ENCODE results near the gene IRF2.
A peak's percentile ranks its signal among the peaks of the same experiment; 100 is the strongest.

IRF2 gene

DNA sequence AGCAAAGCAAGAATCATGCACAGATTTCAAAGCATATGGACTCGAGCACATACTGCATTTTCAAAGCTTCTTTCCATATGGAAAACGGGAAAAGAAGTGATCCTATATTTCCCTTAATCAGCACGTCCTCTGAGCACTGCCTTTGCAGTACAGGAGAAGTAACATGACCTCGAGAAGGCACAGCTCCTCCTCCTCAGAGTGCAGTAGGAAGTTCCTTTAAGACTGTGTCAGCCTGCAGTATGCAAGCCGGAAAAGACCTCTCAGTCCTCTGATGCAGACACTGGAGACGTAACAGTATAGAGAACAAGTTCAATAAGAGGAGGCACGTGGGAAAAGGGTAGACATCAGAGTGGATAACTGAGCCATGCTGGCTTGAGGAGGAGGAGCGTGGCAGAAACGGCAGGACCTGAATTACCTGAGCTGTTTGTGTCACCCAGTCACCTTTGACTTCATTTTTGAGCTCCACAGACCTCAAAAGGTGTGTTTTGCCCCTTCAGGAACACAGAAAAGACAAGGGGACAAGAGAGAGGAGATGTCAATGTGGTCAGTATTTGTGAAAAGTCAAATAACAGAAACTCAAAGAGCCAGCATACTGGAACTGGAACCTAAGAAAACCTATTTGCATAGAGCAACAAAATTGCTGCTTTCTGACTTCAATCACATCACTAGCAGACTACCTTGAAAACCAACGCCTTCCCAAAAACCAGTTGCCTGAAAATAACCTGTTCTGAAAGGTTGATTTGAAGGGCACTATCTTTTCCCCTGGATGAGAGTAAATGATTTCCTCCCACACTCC, 20.8 kb downstream of the IRF2 start:
- Mint-ChIP-seq H3K36me3 (ENCODE audit: low read depth) (no peaks in the 10 kb centered on the region), H3K4me1 (peaks cover 67% of the 10 kb centered on the region), H3K27me3 (ENCODE audit: low read depth, poor library complexity) (peaks cover 7% of the 10 kb centered on the region), H3K27ac (peak overlapping the region; percentile 44), H3K9me3 (no peaks in the 10 kb centered on the region), H3K4me3 (peak overlapping the region; percentile 26)
- no peak for TF ChIP-seq CTCF (IDR thresholded peaks at IDR 0.05)
- DNase-seq: peak; percentile 15

DNA sequence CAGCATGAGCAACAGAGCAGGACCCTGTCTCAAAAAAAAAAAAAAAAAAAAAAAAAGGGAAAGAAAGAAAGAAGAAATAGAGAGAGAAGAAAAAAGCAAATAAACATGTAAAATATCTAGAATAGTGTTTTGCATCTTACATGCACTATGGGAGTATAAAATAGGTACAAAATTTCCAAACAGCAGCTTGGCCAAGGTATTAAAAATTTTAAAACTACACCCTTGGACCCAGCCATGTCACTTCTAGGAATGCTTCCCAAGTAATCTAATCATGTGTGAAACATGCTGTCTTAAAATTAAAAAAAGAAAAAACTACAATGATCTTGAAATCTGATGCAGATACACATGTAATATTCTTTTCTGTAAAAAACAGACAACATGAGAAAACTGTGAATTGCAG, 21.6 kb downstream of the IRF2 start:
- no peak for TF ChIP-seq CTCF (IDR thresholded peaks at IDR 0.05)
- H3K36me3 Mint-ChIP-seq (ENCODE audit: low read depth): no peaks in the 10 kb centered on the region
- peaks cover 7% of the 10 kb centered on the region for H3K27me3 Mint-ChIP-seq (ENCODE audit: low read depth, poor library complexity)
- no peaks in the 10 kb centered on the region for H3K9me3 Mint-ChIP-seq
- no peak overlapping the region for H3K4me3 Mint-ChIP-seq
- peaks cover 67% of the 10 kb centered on the region for H3K4me1 Mint-ChIP-seq
- H3K27ac Mint-ChIP-seq: no peak overlapping the region
- DNase-seq: no peak

DNA sequence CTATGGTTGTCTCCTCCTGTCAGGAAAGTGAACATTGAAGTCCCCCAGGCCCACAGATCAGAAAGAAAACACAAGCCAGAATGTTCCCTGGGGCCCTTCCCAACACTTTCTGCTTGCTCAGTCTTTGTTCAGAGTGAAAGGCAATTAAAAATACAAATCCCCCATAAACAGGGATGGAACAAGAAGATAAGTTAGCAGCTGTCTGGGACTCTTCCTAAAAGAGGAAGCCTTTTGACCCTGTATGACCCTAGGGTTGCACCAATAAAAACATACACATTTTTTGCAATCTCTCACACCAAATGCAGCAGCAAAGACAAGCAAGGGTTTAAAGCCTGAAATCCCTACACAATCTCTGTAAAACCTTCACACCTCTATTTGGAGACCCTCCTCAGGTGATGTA, 22.6 kb downstream of the IRF2 start:
- Mint-ChIP-seq H3K4me3 (peak overlapping the region; percentile 8), H3K27me3 (ENCODE audit: low read depth, poor library complexity) (peaks cover 7% of the 10 kb centered on the region), H3K9me3 (no peaks in the 10 kb centered on the region), H3K4me1 (peaks cover 70% of the 10 kb centered on the region), H3K36me3 (ENCODE audit: low read depth) (no peaks in the 10 kb centered on the region), H3K27ac (peak overlapping the region; percentile 83)
- no peak for TF ChIP-seq CTCF (IDR thresholded peaks at IDR 0.05)
- DNase-seq: no peak

DNA sequence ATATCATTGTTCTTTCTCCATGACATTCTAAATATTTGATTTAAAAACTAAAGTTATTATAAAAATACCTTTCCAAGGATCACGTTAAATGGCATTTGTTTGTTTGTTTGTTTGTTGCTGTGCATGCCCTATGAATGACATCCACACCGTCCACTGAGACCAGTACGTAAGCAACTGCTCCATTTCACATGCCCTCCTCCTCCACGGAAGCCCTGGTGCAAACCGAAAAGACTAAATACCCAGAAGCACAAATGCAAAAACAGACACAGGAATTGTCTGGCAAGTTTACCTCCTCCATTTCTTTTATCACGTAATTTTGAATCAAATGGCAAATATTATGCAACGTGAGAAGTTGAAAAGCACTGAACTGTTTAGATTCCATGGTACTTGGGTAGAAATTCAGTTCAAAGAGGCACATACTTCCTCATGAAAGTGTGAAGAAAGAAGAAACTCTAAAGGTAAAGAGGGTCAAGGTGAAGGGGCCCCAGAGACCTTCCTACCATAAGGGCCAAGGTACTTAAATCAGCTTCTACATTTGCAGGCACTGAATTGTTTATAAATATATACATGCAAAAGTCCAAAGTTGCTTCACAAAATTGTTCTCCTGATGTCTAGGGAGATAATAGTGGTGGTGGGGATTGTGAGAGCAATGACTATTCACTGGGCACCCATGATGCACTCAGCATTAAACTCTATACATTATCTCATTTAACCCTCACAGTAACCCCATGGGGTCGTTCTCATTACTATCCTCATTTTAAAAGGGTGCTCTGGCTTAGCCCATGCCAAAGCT, 23.4 kb downstream of the IRF2 start:
- Mint-ChIP-seq H3K4me1 (peaks cover 70% of the 10 kb centered on the region), H3K36me3 (ENCODE audit: low read depth) (no peaks in the 10 kb centered on the region), H3K27ac (no peak overlapping the region), H3K4me3 (no peak overlapping the region), H3K9me3 (no peaks in the 10 kb centered on the region), H3K27me3 (ENCODE audit: low read depth, poor library complexity) (peaks cover 7% of the 10 kb centered on the region)
- no peak for TF ChIP-seq CTCF (IDR thresholded peaks at IDR 0.05)
- DNase-seq: no peak

GRCh38 chr4:184450045-184450444, 24.3 kb downstream of the IRF2 start:
- DNase-seq: no peak
- Mint-ChIP-seq H3K36me3 (ENCODE audit: low read depth) (no peaks in the 10 kb centered on the region), H3K27ac (no peak overlapping the region), H3K4me1 (peaks cover 70% of the 10 kb centered on the region), H3K9me3 (no peaks in the 10 kb centered on the region), H3K27me3 (ENCODE audit: low read depth, poor library complexity) (peaks cover 7% of the 10 kb centered on the region), H3K4me3 (no peak overlapping the region)
- TF ChIP-seq CTCF (IDR thresholded peaks at IDR 0.05): no peak
